ENCODE measurements around the gene MAMDC2.

The MAMDC2 gene

GRCh38 chr9:70160686-70161600, 117.3 kb downstream of the MAMDC2 start:
- no peaks in the 10 kb centered on the region for H3K4me1 ChIP-seq (ENCODE audit: control insufficient read depth, insufficient read depth, low read length)
- H3K36me3 ChIP-seq (ENCODE audit: control insufficient read depth, insufficient read depth, low read length), result no peaks in the 10 kb centered on the region
- no peak overlapping the region for H3K4me3 ChIP-seq (ENCODE audit: low read depth, low read length)
- no peak overlapping the region for H3K27ac ChIP-seq (ENCODE audit: low read depth, low read length)
- H3K27me3 ChIP-seq (ENCODE audit: control insufficient read depth, insufficient read depth, low read length), result no peaks in the 10 kb centered on the region
- no peak overlapping the region for H3K9ac ChIP-seq (ENCODE audit: low read length)
- H3K9me3 ChIP-seq (ENCODE audit: control insufficient read depth, insufficient read depth, low read depth, low read length), result no peaks in the 10 kb centered on the region

GRCh38 chr9:70165006-70165602, 121.5 kb downstream of the MAMDC2 start:
- Histone ChIP-seq H3K27me3 (ENCODE audit: control insufficient read depth, insufficient read depth, low read length) (no peaks in the 10 kb centered on the region), H3K9me3 (ENCODE audit: control insufficient read depth, insufficient read depth, low read depth, low read length) (no peaks in the 10 kb centered on the region), H3K36me3 (ENCODE audit: control insufficient read depth, insufficient read depth, low read length) (no peaks in the 10 kb centered on the region), H3K27ac (ENCODE audit: low read depth, low read length) (no peak overlapping the region), H3K4me1 (ENCODE audit: control insufficient read depth, insufficient read depth, low read length) (no peaks in the 10 kb centered on the region), H3K9ac (ENCODE audit: low read length) (no peak overlapping the region), H3K4me3 (ENCODE audit: low read depth, low read length) (no peak overlapping the region)

- Histone ChIP-seq H3K36me3 (ENCODE audit: control insufficient read depth, insufficient read depth, low read length) (no peaks in the 10 kb centered on the region), H3K27ac (ENCODE audit: low read depth, low read length) (no peak overlapping the region), H3K9ac (ENCODE audit: low read length) (no peak overlapping the region), H3K9me3 (ENCODE audit: control insufficient read depth, insufficient read depth, low read depth, low read length) (no peaks in the 10 kb centered on the region), H3K4me3 (ENCODE audit: low read depth, low read length) (no peak overlapping the region), H3K27me3 (ENCODE audit: control insufficient read depth, insufficient read depth, low read length) (no peaks in the 10 kb centered on the region), H3K4me1 (ENCODE audit: control insufficient read depth, insufficient read depth, low read length) (no peaks in the 10 kb centered on the region)
Observed at GRCh38 chr9:70168521-70168920, 124.9 kb downstream of the MAMDC2 start.

GRCh38 chr9:70169222-70169621, 125.6 kb downstream of the MAMDC2 start:
- H3K4me1 ChIP-seq (ENCODE audit: control insufficient read depth, insufficient read depth, low read length), result no peaks in the 10 kb centered on the region
- H3K36me3 ChIP-seq (ENCODE audit: control insufficient read depth, insufficient read depth, low read length), result no peaks in the 10 kb centered on the region
- H3K9ac ChIP-seq (ENCODE audit: low read length), result no peak overlapping the region
- H3K4me3 ChIP-seq (ENCODE audit: low read depth, low read length), result no peak overlapping the region
- no peaks in the 10 kb centered on the region for H3K9me3 ChIP-seq (ENCODE audit: control insufficient read depth, insufficient read depth, low read depth, low read length)
- no peaks in the 10 kb centered on the region for H3K27me3 ChIP-seq (ENCODE audit: control insufficient read depth, insufficient read depth, low read length)
- H3K27ac ChIP-seq (ENCODE audit: low read depth, low read length), result no peak overlapping the region

GRCh38 chr9:70170151-70170790, 126.6 kb downstream of the MAMDC2 start:
- no peaks in the 10 kb centered on the region for H3K9me3 ChIP-seq (ENCODE audit: control insufficient read depth, insufficient read depth, low read depth, low read length)
- H3K4me3 ChIP-seq (ENCODE audit: low read depth, low read length), result no peak overlapping the region
- H3K27me3 ChIP-seq (ENCODE audit: control insufficient read depth, insufficient read depth, low read length), result no peaks in the 10 kb centered on the region

GRCh38 chr9:70172532-70172931, 128.9 kb downstream of the MAMDC2 start:
- Histone ChIP-seq H3K4me3 (ENCODE audit: low read depth, low read length) (no peak overlapping the region), H3K4me1 (ENCODE audit: control insufficient read depth, insufficient read depth, low read length) (no peaks in the 10 kb centered on the region), H3K9me3 (ENCODE audit: control insufficient read depth, insufficient read depth, low read depth, low read length) (no peaks in the 10 kb centered on the region)

More at GRCh38 chr9:70170151-70170790, 126.6 kb downstream of the MAMDC2 start:
- Histone ChIP-seq H3K9ac (ENCODE audit: low read length) (no peak overlapping the region), H3K36me3 (ENCODE audit: control insufficient read depth, insufficient read depth, low read length) (no peaks in the 10 kb centered on the region), H3K27ac (ENCODE audit: low read depth, low read length) (no peak overlapping the region), H3K4me1 (ENCODE audit: control insufficient read depth, insufficient read depth, low read length) (no peaks in the 10 kb centered on the region)

GRCh38 chr9:70177121-70177520, 133.5 kb downstream of the MAMDC2 start:
- H3K27me3 ChIP-seq (ENCODE audit: control insufficient read depth, insufficient read depth, low read length), result no peaks in the 10 kb centered on the region
- H3K4me3 ChIP-seq (ENCODE audit: low read depth, low read length), result no peak overlapping the region
- H3K27ac ChIP-seq (ENCODE audit: low read depth, low read length), result no peak overlapping the region
- no peaks in the 10 kb centered on the region for H3K4me1 ChIP-seq (ENCODE audit: control insufficient read depth, insufficient read depth, low read length)
- no peaks in the 10 kb centered on the region for H3K9me3 ChIP-seq (ENCODE audit: control insufficient read depth, insufficient read depth, low read depth, low read length)
- H3K36me3 ChIP-seq (ENCODE audit: control insufficient read depth, insufficient read depth, low read length), result no peaks in the 10 kb centered on the region
- H3K9ac ChIP-seq (ENCODE audit: low read length), result no peak overlapping the region

More at GRCh38 chr9:70172532-70172931, 128.9 kb downstream of the MAMDC2 start:
- Histone ChIP-seq H3K36me3 (ENCODE audit: control insufficient read depth, insufficient read depth, low read length) (no peaks in the 10 kb centered on the region), H3K9ac (ENCODE audit: low read length) (no peak overlapping the region), H3K27me3 (ENCODE audit: control insufficient read depth, insufficient read depth, low read length) (no peaks in the 10 kb centered on the region), H3K27ac (ENCODE audit: low read depth, low read length) (no peak overlapping the region)

- no peaks in the 10 kb centered on the region for H3K36me3 ChIP-seq (ENCODE audit: control insufficient read depth, insufficient read depth, low read length)
- H3K9me3 ChIP-seq (ENCODE audit: control insufficient read depth, insufficient read depth, low read depth, low read length), result no peaks in the 10 kb centered on the region
- H3K4me3 ChIP-seq (ENCODE audit: low read depth, low read length), result no peak overlapping the region
- H3K27ac ChIP-seq (ENCODE audit: low read depth, low read length), result no peak overlapping the region
- no peaks in the 10 kb centered on the region for H3K4me1 ChIP-seq (ENCODE audit: control insufficient read depth, insufficient read depth, low read length)
- no peaks in the 10 kb centered on the region for H3K27me3 ChIP-seq (ENCODE audit: control insufficient read depth, insufficient read depth, low read length)
- H3K9ac ChIP-seq (ENCODE audit: low read length), result no peak overlapping the region
Observed at GRCh38 chr9:70192707-70193106, 149.1 kb downstream of the MAMDC2 start.

- Histone ChIP-seq H3K4me3 (ENCODE audit: low read depth, low read length) (no peak overlapping the region), H3K4me1 (ENCODE audit: control insufficient read depth, insufficient read depth, low read length) (no peaks in the 10 kb centered on the region), H3K27ac (ENCODE audit: low read depth, low read length) (no peak overlapping the region), H3K27me3 (ENCODE audit: control insufficient read depth, insufficient read depth, low read length) (no peaks in the 10 kb centered on the region), H3K9ac (ENCODE audit: low read length) (no peak overlapping the region), H3K9me3 (ENCODE audit: control insufficient read depth, insufficient read depth, low read depth, low read length) (no peaks in the 10 kb centered on the region), H3K36me3 (ENCODE audit: control insufficient read depth, insufficient read depth, low read length) (no peaks in the 10 kb centered on the region)
Observed at GRCh38 chr9:70195456-70195855, 151.8 kb downstream of the MAMDC2 start.

- Histone ChIP-seq H3K27ac (ENCODE audit: low read depth, low read length) (no peak overlapping the region), H3K36me3 (ENCODE audit: control insufficient read depth, insufficient read depth, low read length) (no peaks in the 10 kb centered on the region), H3K9me3 (ENCODE audit: control insufficient read depth, insufficient read depth, low read depth, low read length) (no peaks in the 10 kb centered on the region), H3K4me1 (ENCODE audit: control insufficient read depth, insufficient read depth, low read length) (no peaks in the 10 kb centered on the region), H3K4me3 (ENCODE audit: low read depth, low read length) (no peak overlapping the region), H3K27me3 (ENCODE audit: control insufficient read depth, insufficient read depth, low read length) (no peaks in the 10 kb centered on the region), H3K9ac (ENCODE audit: low read length) (no peak overlapping the region)
Observed at GRCh38 chr9:70197216-70198044, 153.8 kb downstream of the MAMDC2 start.
